Panc1 (cell line): ENCODE measurements around the gene PABPN1L. TPM values are rescaled to one million over a fixed set of nuclear protein-coding genes. Genes with fewer than 3 reads are reported as not detected.
A peak's percentile ranks its signal among the peaks of the same experiment; 100 is the strongest.
"Not testable (repeated sequence)": the region's sequence is repeated elsewhere in the genome, so short reads cannot be mapped to it uniquely, and the experiment has no call there.

ENCODE experiments used
- ATAC-seq: fragments of 200-7000 bp; cut with Tn5 transposase; 2 replicates; pipeline ENCODE4 v1.9.1; 2020; ENCODE audit warnings: mild to moderate bottlenecking, moderate library complexity
- BruUV-seq: library from RNA; stranded (reverse); fragments of 400-500 nt; replicated peaks from 2 replicates; lab custom pipeline; 2021; lab: Mats Ljungman, UMichigan
- CTCF ChIA-PET: fragments of 300-600 bp; sonication (Branson Sonifier 250); formaldehyde crosslinking; loops from one replicate; lab custom pipeline; 2022; ENCODE audit warnings: antibody characterized with exemption; lab: Charles Lee
- POLR2A ChIA-PET: fragments of 300-600 bp; sonication (Branson Sonifier 250); formaldehyde crosslinking; loops from one replicate; lab custom pipeline; 2022; ENCODE audit warnings: antibody characterized with exemption; lab: Charles Lee
- DNase-seq: peaks from one replicate; pipeline ENCODE4 v3.0.0-alpha.2; 2010; ENCODE audit warnings: low read depth, low spot score
- H3K27ac ChIP-seq: 2 replicates; pipeline ENCODE4 v1.5.1; 2011; ENCODE audit warnings: mild to moderate bottlenecking, low read length, inconsistent platforms
- H3K27me3 ChIP-seq: fragments of 200-500 bp; sonication (Bioruptor generic); 2 replicates; pipeline ENCODE4 v1.6.0; 2014; ENCODE audit warnings: low read length, inconsistent platforms; ENCODE audit not compliant: control insufficient read depth, insufficient read depth
- H3K36me3 ChIP-seq: fragments of 200-500 bp; sonication (Bioruptor generic); 2 replicates; pipeline ENCODE4 v1.5.1; 2014; ENCODE audit warnings: inconsistent platforms, mild to moderate bottlenecking, low read length, moderate library complexity; ENCODE audit not compliant: control insufficient read depth, insufficient read depth
- H3K4me1 ChIP-seq: 2 replicates; pipeline ENCODE4 v1.5.1; 2011; ENCODE audit warnings: inconsistent platforms, mild to moderate bottlenecking, low read length, moderate library complexity; ENCODE audit not compliant: control insufficient read depth, insufficient read depth
- H3K4me3 ChIP-seq, 2 experiments: 2 replicates each; pipeline ENCODE4 v1.5.1; 2011 to 2012; ENCODE audit warnings: low read depth in 2 of 2, low read length in 2 of 2, mild to moderate bottlenecking in 2 of 2, inconsistent platforms in 1 of 2, moderate library complexity in 1 of 2
- H3K9me3 ChIP-seq: fragments of 200-500 bp; sonication (Bioruptor generic); 2 replicates; pipeline ENCODE4 v1.5.1; 2014; ENCODE audit warnings: low read depth, mild to moderate bottlenecking, inconsistent platforms, low read length, moderate library complexity; ENCODE audit not compliant: control insufficient read depth, insufficient read depth
- CTCF ChIP-seq: fragments of 450-650 bp; IDR thresholded peaks from 2 replicates; pipeline ENCODE4 v1.5.1; 2017; ENCODE audit warnings: mild to moderate bottlenecking
- POLR2AphosphoS5 ChIP-seq: IDR thresholded peaks from 2 replicates; pipeline ENCODE4 v1.6.1; 2012; ENCODE audit warnings: mild to moderate bottlenecking, low read depth, low read length, moderate library complexity
- REST ChIP-seq, 2 experiments: IDR thresholded peaks; 2 replicates each; pipeline ENCODE4 v1.6.1; 2011 to 2012; ENCODE audit warnings: low read depth in 2 of 2, control low read depth in 1 of 2, low read length in 1 of 2, mild to moderate bottlenecking in 1 of 2, moderate library complexity in 1 of 2; ENCODE audit not compliant: insufficient read depth in 1 of 2
- SIN3A ChIP-seq: IDR thresholded peaks from 2 replicates; pipeline ENCODE4 v1.6.1; 2012; ENCODE audit warnings: low read depth, mild to moderate bottlenecking, low read length, moderate library complexity, borderline replicate concordance; ENCODE audit not compliant: insufficient read depth
- TCF7L2 ChIP-seq: IDR thresholded peaks from 2 replicates; pipeline ENCODE4 v1.6.1; 2011; ENCODE audit warnings: mild to moderate bottlenecking, low read depth, low read length, inconsistent platforms
- in situ Hi-C: cut with HindIII; loops from 2 replicates; pipeline ENCODE4 v1.10.0; 2016; ENCODE audit warnings: low sequenced_read_pairs, low pct_unique_long_range_greater_than_20kb
- intact Hi-C: fragments of 100-400 bp; cut with micrococcal nuclease; formaldehyde crosslinking; loops from one replicate; pipeline ENCODE4 v1.10.0; 2022; ENCODE audit not compliant: unreplicated experiment
- total RNA-seq: library from RNA; stranded (reverse); gene quantifications from one replicate; pipeline ENCODE4 v1.2.1, GENCODE V29; 2021; ENCODE audit not compliant: unreplicated experiment

Gene PABPN1L
- total RNA-seq, 1 experiment from 2014 or later: not detected

GRCh38 chr16:88889702-88890352 lies 23.4 kb upstream of the PABPN1L start:
- intact Hi-C loops, H3K27me3 ChIP-seq, H3K4me3 ChIP-seq, DNase-seq, H3K9me3 ChIP-seq, POLR2A ChIA-PET, in situ Hi-C loops, H3K36me3 ChIP-seq, H3K4me1 ChIP-seq, H3K27ac ChIP-seq, BruUV-seq, CTCF ChIA-PET, ATAC-seq: not testable (repeated sequence)

GRCh38 chr16:88888461-88889387 lies 22.3 kb upstream of the PABPN1L start:
- ATAC-seq: no peak
- ChIA-PET CTCF (no interaction called here), POLR2A (no interaction called here)
- TF ChIP-seq POLR2AphosphoS5: no peak
- TF ChIP-seq TCF7L2: no peak
- TF ChIP-seq CTCF: no peak
- TF ChIP-seq SIN3A: no peak
- TF ChIP-seq REST (IDR thresholded peaks at IDR 0.05; ENCODE audit: insufficient read depth in 1 of 2, low read depth in 2 of 2, low read length in 1 of 2): no peak
- H3K4me1 ChIP-seq: peaks cover 7% of the 10 kb centered on the region
- intact Hi-C loops: no loop called here
- H3K27ac ChIP-seq: peak overlapping the region; percentile 39; the same call in 1 of the 2 replicates
- H3K36me3 ChIP-seq: no peaks in the 10 kb centered on the region
- no TSS peak for BruUV-seq
- in situ Hi-C loops: no loop called here
- DNase-seq: no peak
- no peak overlapping the region for H3K4me3 ChIP-seq
- no peaks in the 10 kb centered on the region for H3K9me3 ChIP-seq
- H3K27me3 ChIP-seq: no peaks in the 10 kb centered on the region
